Fibroblast of the aortic adventitia (primary cell): Measurements from ENCODE around the gene TRMU. TPM values are rescaled to one million over a fixed set of nuclear protein-coding genes. Genes with fewer than 3 reads are reported as not detected.

Source experiments
- DNase-seq: peaks from one replicate; pipeline ENCODE4 v3.0.0-alpha.2; 2010; ENCODE audit warnings: low read depth
- H3K4me3 ChIP-seq: 2 replicates; pipeline ENCODE4 v1.5.1; 2011; ENCODE audit warnings: low read depth, mild to moderate bottlenecking, control low read depth, low read length, moderate library complexity
- total RNA-seq: library from RNA; depleted of rRNA; stranded (reverse); fragments of >200 nt; gene quantifications from 2 replicates; pipeline ENCODE4 v1.2.3, GENCODE V29; 2012; ENCODE audit warnings: low replicate concordance
- TF ChIP-seq, protein P1 (sequence below): IDR thresholded peaks from 2 replicates; pipeline ENCODE4 v1.5.1; 2011; ENCODE audit warnings: mild to moderate bottlenecking, low read length, control low read depth, inconsistent platforms; ENCODE audit not compliant: insufficient read depth

Gene TRMU
- total RNA-seq, 1 donor, result 23.1 TPM

DNA sequence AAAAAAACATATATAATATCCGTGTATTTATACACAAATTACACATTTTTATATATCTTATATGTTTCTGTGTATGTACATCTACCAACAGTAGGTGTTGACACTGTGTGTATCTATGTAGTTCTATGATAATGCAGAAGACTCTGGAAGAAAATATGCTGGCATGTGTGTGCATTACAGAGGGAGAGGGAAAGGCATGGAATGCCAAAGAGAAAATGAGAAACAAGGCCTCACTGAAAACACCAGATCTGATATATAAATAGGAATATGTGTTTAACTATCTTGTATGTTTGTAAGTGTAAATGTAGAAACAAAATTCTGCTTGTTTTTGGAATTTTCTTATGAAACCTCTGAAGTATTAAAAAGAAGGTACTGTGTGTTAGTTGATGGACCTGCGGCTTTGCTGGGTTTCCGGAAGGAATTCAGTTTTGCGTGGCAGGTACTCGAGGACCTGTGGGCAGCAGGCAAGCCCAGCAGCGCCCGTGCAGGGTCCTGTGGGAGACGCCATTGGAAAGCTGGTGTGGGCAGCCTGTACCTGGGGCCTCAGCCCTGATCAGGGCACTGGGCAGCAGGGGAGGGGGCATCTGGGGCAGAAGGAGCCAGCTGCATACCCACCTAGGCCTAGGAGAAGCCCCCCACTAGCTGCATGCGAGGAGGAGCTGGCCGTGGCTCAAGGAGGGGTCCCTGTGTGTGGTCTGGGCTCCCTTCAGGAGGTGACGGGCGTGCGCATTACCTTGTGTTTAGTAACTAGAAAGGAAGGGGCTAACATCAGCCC, 7.6 kb upstream of the TRMU start:
- no peak for DNase-seq
- TF ChIP-seq, protein P1, sequence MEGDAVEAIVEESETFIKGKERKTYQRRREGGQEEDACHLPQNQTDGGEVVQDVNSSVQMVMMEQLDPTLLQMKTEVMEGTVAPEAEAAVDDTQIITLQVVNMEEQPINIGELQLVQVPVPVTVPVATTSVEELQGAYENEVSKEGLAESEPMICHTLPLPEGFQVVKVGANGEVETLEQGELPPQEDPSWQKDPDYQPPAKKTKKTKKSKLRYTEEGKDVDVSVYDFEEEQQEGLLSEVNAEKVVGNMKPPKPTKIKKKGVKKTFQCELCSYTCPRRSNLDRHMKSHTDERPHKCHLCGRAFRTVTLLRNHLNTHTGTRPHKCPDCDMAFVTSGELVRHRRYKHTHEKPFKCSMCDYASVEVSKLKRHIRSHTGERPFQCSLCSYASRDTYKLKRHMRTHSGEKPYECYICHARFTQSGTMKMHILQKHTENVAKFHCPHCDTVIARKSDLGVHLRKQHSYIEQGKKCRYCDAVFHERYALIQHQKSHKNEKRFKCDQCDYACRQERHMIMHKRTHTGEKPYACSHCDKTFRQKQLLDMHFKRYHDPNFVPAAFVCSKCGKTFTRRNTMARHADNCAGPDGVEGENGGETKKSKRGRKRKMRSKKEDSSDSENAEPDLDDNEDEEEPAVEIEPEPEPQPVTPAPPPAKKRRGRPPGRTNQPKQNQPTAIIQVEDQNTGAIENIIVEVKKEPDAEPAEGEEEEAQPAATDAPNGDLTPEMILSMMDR, result no peak
- H3K4me3 ChIP-seq, result no peak overlapping the region

DNA sequence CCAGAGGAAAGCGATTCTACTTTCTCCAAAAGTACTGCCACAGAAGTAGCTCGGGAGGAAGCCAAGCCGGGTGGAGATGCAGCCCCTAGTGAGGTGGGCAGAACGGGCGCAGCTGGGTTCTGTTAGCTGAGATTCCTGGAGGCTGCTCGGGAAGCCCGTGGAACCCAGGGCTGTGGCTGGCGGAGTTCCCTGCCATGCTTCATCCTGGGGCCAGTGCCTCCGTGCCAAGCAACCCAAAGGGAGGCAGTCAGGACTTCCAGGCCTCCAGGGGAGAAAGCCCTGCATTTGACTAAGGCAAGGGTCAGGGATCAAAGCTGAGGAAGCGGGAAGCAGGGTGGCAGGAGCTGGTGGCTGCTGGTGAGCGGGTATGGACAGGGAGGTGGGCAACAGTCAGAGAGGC, 6.7 kb upstream of the TRMU start:
- DNase-seq, result no peak
- H3K4me3 ChIP-seq, result no peak overlapping the region
- TF ChIP-seq, protein P1, result no peak

DNA sequence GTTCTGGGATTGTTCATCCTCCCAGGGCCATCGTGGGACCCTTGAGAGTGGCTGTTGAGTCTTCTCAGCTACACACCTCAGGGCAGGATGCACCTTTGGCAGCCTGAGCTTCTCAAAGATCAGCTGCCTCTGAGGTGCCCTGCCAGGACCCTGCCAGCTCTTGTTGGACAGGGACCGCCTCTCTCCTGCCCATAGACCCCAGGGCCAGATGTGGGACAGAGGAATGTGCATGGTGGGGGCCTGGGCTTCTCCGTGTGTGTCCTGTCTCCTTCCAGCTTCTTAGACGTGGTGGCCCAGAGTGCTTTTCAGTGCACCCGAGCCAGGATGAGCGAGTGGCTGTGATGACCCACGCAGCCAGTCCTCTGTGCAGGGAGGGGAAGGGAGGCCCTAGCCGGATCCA, 5.9 kb upstream of the TRMU start:
- no peak overlapping the region for H3K4me3 ChIP-seq
- DNase-seq, result no peak
- TF ChIP-seq, protein P1, result no peak

DNA sequence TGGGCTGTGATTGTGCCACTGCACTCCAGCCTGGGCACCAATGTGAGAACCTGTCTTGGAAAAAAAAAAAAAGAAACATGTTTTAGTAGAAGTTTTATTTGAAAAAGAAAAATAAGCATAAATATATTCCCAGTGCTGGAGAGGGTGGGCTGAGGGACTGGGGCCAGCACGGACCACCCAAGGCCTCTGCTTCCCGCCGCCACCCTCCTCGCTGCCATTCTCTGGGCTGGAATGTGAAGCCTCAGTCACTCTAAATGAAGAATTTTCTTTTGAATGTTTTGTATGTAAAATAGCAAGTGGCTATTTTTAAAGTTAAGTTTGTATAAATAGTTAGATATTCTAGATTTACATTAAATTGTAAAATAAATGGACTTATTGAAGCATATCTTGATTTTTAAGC, 5.1 kb upstream of the TRMU start:
- no peak overlapping the region for H3K4me3 ChIP-seq
- TF ChIP-seq, protein P1, result no peak
- DNase-seq, result no peak

DNA sequence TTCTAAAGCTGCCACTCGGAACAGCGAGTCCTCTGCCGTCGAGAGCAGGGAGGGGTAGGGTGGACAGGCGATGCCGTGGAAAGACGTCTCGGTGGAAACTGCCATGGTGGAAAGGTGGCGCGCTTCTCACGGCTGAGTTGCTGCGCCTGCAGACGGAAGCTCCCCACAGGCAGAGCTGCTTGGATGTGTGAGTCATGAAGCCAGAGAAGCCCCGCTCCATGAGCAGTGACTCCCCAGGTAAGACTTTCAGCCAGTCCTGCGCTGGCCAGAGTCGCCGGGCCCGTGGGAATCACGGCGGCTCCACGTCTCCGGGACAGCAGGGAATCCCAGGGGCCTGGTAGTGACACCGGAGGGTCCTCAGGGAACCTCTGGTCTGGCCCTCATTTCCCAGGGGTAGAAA, 4.0 kb upstream of the TRMU start:
- TF ChIP-seq, protein P1, result no peak
- DNase-seq, result no peak
- H3K4me3 ChIP-seq, result no peak overlapping the region

DNA sequence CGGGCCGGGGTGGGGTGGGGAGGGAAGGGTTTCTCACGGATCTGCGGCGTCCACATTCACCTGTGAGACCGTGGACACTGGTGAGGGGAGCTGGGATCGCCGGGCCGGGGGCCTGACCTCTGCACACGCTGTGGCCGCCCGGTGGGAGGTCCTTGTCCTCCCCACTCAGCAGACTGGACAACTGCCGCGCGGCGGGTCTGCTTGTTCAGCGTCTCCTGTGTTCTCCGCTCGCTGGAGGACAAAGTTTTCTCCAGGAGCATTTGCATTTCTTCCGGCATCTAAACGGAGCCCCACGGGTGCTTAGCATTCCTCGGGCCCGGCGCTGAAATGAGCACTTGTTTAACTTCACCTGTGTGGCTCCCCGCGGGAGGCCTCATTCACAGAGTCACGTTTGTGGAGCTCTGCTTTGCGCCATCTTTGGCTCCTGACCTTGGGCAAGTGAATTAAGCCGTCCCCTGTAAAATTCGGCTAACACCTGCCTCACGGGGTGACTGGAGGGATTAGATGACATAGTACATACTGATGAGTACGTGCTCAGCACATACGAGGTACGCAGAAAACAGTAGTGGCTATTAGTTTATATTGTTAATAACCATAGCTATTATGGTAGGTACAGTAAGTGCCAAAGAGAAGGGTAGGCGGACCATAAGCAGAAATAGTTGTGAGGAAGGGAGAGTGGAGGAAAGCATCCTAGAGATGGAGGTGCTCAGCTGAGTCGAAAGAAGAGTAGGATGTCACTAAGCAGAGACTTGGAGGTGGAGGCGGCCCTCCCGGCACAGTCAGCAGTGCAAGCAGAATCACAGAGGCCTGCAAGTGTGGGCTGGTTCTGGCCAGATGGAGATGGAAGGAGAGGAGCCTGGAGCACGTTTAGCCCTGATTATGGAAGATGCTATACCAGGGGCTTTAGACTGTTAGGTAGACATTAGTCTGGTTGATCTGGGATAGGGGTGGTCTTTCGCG, 885 bp downstream of the TRMU start:
- peak overlapping the region; percentile 85 for H3K4me3 ChIP-seq
- DNase-seq, result peak; percentile 10
- TF ChIP-seq, protein P1, result no peak
